Neural cell (in vitro differentiated cells): ENCODE measurements around the gene S100A2. TPM values are rescaled to one million over a fixed set of nuclear protein-coding genes. Genes with fewer than 3 reads are reported as not detected.
"Not testable (repeated sequence)": the region's sequence is repeated elsewhere in the genome, so short reads cannot be mapped to it uniquely, and the experiment has no call there.

Source experiments
- H2AFZ ChIP-seq: fragments of 200-600, 300-800 bp; sonication (generic), shearing (Covaris generic); 2 replicates; pipeline ENCODE4 v1.6.0; 2014; ENCODE audit warnings: low read depth, mild to moderate bottlenecking, antibody characterized with exemption, low read length, moderate library complexity
- H3F3A ChIP-seq: fragments of 200-600 bp; shearing (Covaris generic); 2 replicates; pipeline ENCODE4 v1.6.1; 2016; ENCODE audit warnings: mild to moderate bottlenecking, moderate library complexity, mixed read lengths, antibody characterized with exemption, low read length; ENCODE audit not compliant: insufficient read depth, poor library complexity, severe bottlenecking
- H3K27ac ChIP-seq: fragments of 200-600, 300-800 bp; sonication (generic), shearing (Covaris generic); 2 replicates; pipeline ENCODE4 v1.5.1; 2014; ENCODE audit warnings: mild to moderate bottlenecking, low read length, moderate library complexity
- H3K27me3 ChIP-seq: fragments of 300-800, 200-600 bp; sonication (generic), shearing (Covaris generic); 2 replicates; pipeline ENCODE4 v1.6.0; 2014; ENCODE audit warnings: mild to moderate bottlenecking, low read depth, low read length, moderate library complexity; ENCODE audit not compliant: insufficient read depth
- H3K36me3 ChIP-seq: fragments of 300-800, 200-600 bp; sonication (generic), shearing (Covaris generic); 2 replicates; pipeline ENCODE4 v1.5.1; 2014; ENCODE audit warnings: mild to moderate bottlenecking, antibody characterized with exemption, low read length, moderate library complexity; ENCODE audit not compliant: insufficient read depth
- H3K4me2 ChIP-seq: fragments of 300-800, 200-600 bp; sonication (generic), shearing (Covaris generic); 2 replicates; pipeline ENCODE4 v1.6.0; 2014; ENCODE audit warnings: mild to moderate bottlenecking, low read length
- H3K4me3 ChIP-seq: fragments of 300-800, 200-600 bp; sonication (generic), shearing (Covaris generic); 2 replicates; pipeline ENCODE4 v1.5.1; 2014; ENCODE audit warnings: mild to moderate bottlenecking, low read length, moderate library complexity
- H3K79me2 ChIP-seq: fragments of 200-600 bp; shearing (Covaris generic); replicated peaks from 2 replicates; pipeline ENCODE4 v1.6.0; 2014; ENCODE audit warnings: mild to moderate bottlenecking, low read length, moderate library complexity; ENCODE audit not compliant: insufficient read depth
- H3K9ac ChIP-seq: fragments of 300-800, 200-600 bp; sonication (generic), shearing (Covaris generic); 2 replicates; pipeline ENCODE4 v1.6.1; 2016; ENCODE audit warnings: mild to moderate bottlenecking, low read length, mixed read lengths
- H3K9me2 ChIP-seq: fragments of 200-600 bp; shearing (Covaris generic); 2 replicates; pipeline ENCODE4 v1.6.1; 2016; ENCODE audit warnings: mild to moderate bottlenecking, low read length, mixed read lengths; ENCODE audit not compliant: insufficient read depth
- H3K9me3 ChIP-seq: fragments of 200-600, 300-800 bp; sonication (generic), shearing (Covaris generic); 2 replicates; pipeline ENCODE4 v1.6.1; 2016; ENCODE audit warnings: mild to moderate bottlenecking, mixed run types, low read length, moderate library complexity, mixed read lengths
- H4K20me1 ChIP-seq: fragments of 200-600 bp; shearing (Covaris generic); 2 replicates; pipeline ENCODE4 v1.6.1; 2016; ENCODE audit warnings: mild to moderate bottlenecking, mixed run types; ENCODE audit not compliant: insufficient read depth
- EP300 ChIP-seq: fragments of 450-650 bp; conservative IDR thresholded peaks from 2 replicates; pipeline ENCODE4 v1.6.1; 2014; ENCODE audit warnings: antibody characterized with exemption, mild to moderate bottlenecking, moderate library complexity; ENCODE audit not compliant: poor library complexity, severe bottlenecking
- EZH2 ChIP-seq: fragments of 200-600, 300-800 bp; shearing (Covaris generic), sonication (generic); IDR thresholded peaks from 2 replicates; pipeline ENCODE4 v1.6.1; 2014; ENCODE audit warnings: antibody characterized with exemption, low read length, borderline replicate concordance, mild to moderate bottlenecking; ENCODE audit not compliant: insufficient read depth, poor library complexity, severe bottlenecking
- MXI1 ChIP-seq: fragments of 450-650 bp; conservative IDR thresholded peaks from 2 replicates; pipeline ENCODE4 v1.6.1; 2014; ENCODE audit warnings: antibody characterized with exemption, mild to moderate bottlenecking; ENCODE audit not compliant: poor library complexity, severe bottlenecking
- POLR2AphosphoS5 ChIP-seq: IDR thresholded peaks from 2 replicates; pipeline ENCODE4 v1.6.1; 2012
- RAD21 ChIP-seq: fragments of 450-650 bp; conservative IDR thresholded peaks from 2 replicates; pipeline ENCODE4 v1.6.1; 2014; ENCODE audit warnings: antibody characterized with exemption, mild to moderate bottlenecking, moderate library complexity
- SMC3 ChIP-seq: fragments of 450-650 bp; conservative IDR thresholded peaks from 2 replicates; pipeline ENCODE4 v1.6.1; 2014; ENCODE audit warnings: antibody characterized with exemption, mild to moderate bottlenecking, moderate library complexity; ENCODE audit not compliant: poor library complexity
- TAF1 ChIP-seq: IDR thresholded peaks from 2 replicates; pipeline ENCODE4 v1.6.1; 2012; ENCODE audit warnings: low read depth
- polyA plus RNA-seq: library from polyadenylated mRNA; depleted of rRNA; stranded (reverse); fragments of >200 nt; gene quantifications from 2 replicates; pipeline ENCODE4 v1.2.3, GENCODE V29; 2014
- TF ChIP-seq, protein P1 (sequence below): IDR thresholded peaks from 2 replicates; pipeline ENCODE4 v1.6.1; 2012; ENCODE audit warnings: borderline replicate concordance
- TF ChIP-seq, protein P2 (sequence below): fragments of 450-650 bp; IDR thresholded peaks from 2 replicates; pipeline ENCODE4 v1.5.1; 2014; ENCODE audit warnings: antibody characterized with exemption, mild to moderate bottlenecking, moderate library complexity; ENCODE audit not compliant: poor library complexity, severe bottlenecking

S100A2 gene
- polyA plus RNA-seq, 1 donor from 2014 or later, result not detected

DNA sequence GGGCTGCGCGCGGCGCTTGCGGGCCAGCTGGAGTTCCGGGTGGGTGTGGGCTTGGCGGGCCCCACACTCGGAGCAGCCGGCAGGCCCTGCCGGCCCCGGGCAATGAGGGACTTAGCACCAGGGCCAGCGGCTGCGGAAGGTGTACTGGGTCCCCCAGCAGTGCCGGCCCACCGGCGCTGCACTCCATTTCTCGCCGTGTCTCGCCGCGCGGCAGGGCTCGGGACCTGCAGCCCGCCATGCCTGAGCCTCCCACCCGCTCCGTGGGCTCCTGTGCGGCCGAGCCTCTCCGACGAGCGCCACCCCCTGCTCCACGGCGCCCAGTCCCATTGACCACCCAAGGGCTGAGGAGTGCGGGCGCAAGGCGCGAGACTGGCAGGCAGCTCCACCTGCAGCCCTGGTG lies 43.8 kb downstream of the S100A2 start:
- H3K79me2 ChIP-seq, H3F3A ChIP-seq, H4K20me1 ChIP-seq: not testable (repeated sequence)

GRCh38 chr1:153520818-153521476 lies 44.7 kb downstream of the S100A2 start:
- Histone ChIP-seq H3K9me3 (no peaks in the 10 kb centered on the region), H3K9me2 (no peaks in the 10 kb centered on the region), H3K4me3 (no peak overlapping the region), H3K27ac (no peak overlapping the region), H3K79me2 (no peaks in the 10 kb centered on the region), H3F3A (no peaks in the 10 kb centered on the region), H3K9ac (no peak overlapping the region), H3K4me2 (no peak overlapping the region), H3K36me3 (no peaks in the 10 kb centered on the region), H4K20me1 (no peaks in the 10 kb centered on the region), H3K27me3 (no peaks in the 10 kb centered on the region), H2AFZ (no peak overlapping the region)
- TF ChIP-seq RAD21 (no peak), MXI1 (no peak), POLR2AphosphoS5 (no peak), TAF1 (no peak), SMC3 (no peak), EP300 (no peak), EZH2 (no peak)
- TF ChIP-seq, protein P1, sequence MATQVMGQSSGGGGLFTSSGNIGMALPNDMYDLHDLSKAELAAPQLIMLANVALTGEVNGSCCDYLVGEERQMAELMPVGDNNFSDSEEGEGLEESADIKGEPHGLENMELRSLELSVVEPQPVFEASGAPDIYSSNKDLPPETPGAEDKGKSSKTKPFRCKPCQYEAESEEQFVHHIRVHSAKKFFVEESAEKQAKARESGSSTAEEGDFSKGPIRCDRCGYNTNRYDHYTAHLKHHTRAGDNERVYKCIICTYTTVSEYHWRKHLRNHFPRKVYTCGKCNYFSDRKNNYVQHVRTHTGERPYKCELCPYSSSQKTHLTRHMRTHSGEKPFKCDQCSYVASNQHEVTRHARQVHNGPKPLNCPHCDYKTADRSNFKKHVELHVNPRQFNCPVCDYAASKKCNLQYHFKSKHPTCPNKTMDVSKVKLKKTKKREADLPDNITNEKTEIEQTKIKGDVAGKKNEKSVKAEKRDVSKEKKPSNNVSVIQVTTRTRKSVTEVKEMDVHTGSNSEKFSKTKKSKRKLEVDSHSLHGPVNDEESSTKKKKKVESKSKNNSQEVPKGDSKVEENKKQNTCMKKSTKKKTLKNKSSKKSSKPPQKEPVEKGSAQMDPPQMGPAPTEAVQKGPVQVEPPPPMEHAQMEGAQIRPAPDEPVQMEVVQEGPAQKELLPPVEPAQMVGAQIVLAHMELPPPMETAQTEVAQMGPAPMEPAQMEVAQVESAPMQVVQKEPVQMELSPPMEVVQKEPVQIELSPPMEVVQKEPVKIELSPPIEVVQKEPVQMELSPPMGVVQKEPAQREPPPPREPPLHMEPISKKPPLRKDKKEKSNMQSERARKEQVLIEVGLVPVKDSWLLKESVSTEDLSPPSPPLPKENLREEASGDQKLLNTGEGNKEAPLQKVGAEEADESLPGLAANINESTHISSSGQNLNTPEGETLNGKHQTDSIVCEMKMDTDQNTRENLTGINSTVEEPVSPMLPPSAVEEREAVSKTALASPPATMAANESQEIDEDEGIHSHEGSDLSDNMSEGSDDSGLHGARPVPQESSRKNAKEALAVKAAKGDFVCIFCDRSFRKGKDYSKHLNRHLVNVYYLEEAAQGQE, result no peak
- TF ChIP-seq, protein P2, sequence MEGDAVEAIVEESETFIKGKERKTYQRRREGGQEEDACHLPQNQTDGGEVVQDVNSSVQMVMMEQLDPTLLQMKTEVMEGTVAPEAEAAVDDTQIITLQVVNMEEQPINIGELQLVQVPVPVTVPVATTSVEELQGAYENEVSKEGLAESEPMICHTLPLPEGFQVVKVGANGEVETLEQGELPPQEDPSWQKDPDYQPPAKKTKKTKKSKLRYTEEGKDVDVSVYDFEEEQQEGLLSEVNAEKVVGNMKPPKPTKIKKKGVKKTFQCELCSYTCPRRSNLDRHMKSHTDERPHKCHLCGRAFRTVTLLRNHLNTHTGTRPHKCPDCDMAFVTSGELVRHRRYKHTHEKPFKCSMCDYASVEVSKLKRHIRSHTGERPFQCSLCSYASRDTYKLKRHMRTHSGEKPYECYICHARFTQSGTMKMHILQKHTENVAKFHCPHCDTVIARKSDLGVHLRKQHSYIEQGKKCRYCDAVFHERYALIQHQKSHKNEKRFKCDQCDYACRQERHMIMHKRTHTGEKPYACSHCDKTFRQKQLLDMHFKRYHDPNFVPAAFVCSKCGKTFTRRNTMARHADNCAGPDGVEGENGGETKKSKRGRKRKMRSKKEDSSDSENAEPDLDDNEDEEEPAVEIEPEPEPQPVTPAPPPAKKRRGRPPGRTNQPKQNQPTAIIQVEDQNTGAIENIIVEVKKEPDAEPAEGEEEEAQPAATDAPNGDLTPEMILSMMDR, result no peak

More for the DNA sequence above, 43.8 kb downstream of the S100A2 start:
- not testable (repeated sequence) for H3K27ac ChIP-seq, H3K9ac ChIP-seq, H3K4me2 ChIP-seq, H3K27me3 ChIP-seq, H3K9me3 ChIP-seq, H3K4me3 ChIP-seq, H2AFZ ChIP-seq, H3K36me3 ChIP-seq, H3K9me2 ChIP-seq

GRCh38 chr1:153520137-153520691 lies 45.4 kb downstream of the S100A2 start:
- H3K27me3 ChIP-seq, H3K79me2 ChIP-seq, H3K9me2 ChIP-seq, H3K27ac ChIP-seq, H3K4me2 ChIP-seq, H2AFZ ChIP-seq, H3K4me3 ChIP-seq, H3K9me3 ChIP-seq, H3F3A ChIP-seq, H4K20me1 ChIP-seq, H3K9ac ChIP-seq, H3K36me3 ChIP-seq: not testable (repeated sequence)
